K562 (cell line): ENCODE results near the gene MRPS10. TPM values are rescaled to one million over a fixed set of nuclear protein-coding genes. Genes with fewer than 3 reads are reported as not detected.
A peak's percentile ranks its signal among the peaks of the same experiment; 100 is the strongest.

Experiments used
- C11orf30 ChIP-seq: fragments of 450-650 bp; IDR thresholded peaks from 2 replicates; pipeline ENCODE4 v1.6.1; 2016; ENCODE audit warnings: low read depth, mild to moderate bottlenecking
- CTBP1 ChIP-seq: fragments of 450-650 bp; IDR thresholded peaks from 2 replicates; pipeline ENCODE4 v1.6.1; 2016; ENCODE audit warnings: borderline replicate concordance
- CTCFL ChIP-seq: IDR thresholded peaks from 2 replicates; pipeline ENCODE4 v1.6.1; 2011; ENCODE audit warnings: borderline replicate concordance, low read depth, mild to moderate bottlenecking, moderate library complexity, low read length; ENCODE audit not compliant: insufficient read depth, poor library complexity, severe bottlenecking
- E2F6 ChIP-seq, 2 experiments: IDR thresholded peaks; 2 replicates each; pipeline ENCODE4 v1.6.1; 2011; ENCODE audit warnings: borderline replicate concordance in 1 of 2, control low read depth in 1 of 2, low read depth in 1 of 2, low read length in 1 of 2, mild to moderate bottlenecking in 1 of 2, mixed read lengths in 1 of 2, moderate library complexity in 1 of 2; ENCODE audit not compliant: insufficient read depth in 1 of 2, insufficient read length in 1 of 2, poor library complexity in 1 of 2, severe bottlenecking in 1 of 2; ENCODE audit errors: extremely low read depth in 1 of 2
- GTF3C2 ChIP-seq: IDR thresholded peaks from 3 replicates; pipeline ENCODE4 v1.6.1; 2011; ENCODE audit warnings: borderline replicate concordance, mild to moderate bottlenecking, moderate library complexity; ENCODE audit not compliant: insufficient read length; ENCODE audit errors: extremely low read depth
- KLF13 ChIP-seq: fragments of 450-650 bp; IDR thresholded peaks from 2 replicates; pipeline ENCODE4 v1.6.1; 2016; ENCODE audit warnings: missing genetic modification characterization, low read depth, mild to moderate bottlenecking, missing compliant biosample characterization, moderate library complexity, borderline replicate concordance
- L3MBTL2 ChIP-seq: fragments of 450-650 bp; IDR thresholded peaks from 2 replicates; pipeline ENCODE4 v1.6.1; 2016; ENCODE audit warnings: mild to moderate bottlenecking, moderate library complexity
- NR2C2 ChIP-seq, 2 experiments: fragments of 200-800 bp in 1 of 2; sonication (Bioruptor generic) in 1 of 2; sonication (generic) in 1 of 2; formaldehyde crosslinking in 1 of 2; IDR thresholded peaks; 2 replicates each; pipeline versions ENCODE4 v1.6.1 to v1.8.0; 2016 to 2022; ENCODE audit warnings: mild to moderate bottlenecking in 1 of 2, missing compliant biosample characterization in 1 of 2, missing genetic modification characterization in 1 of 2, missing genetic modification reagents in 1 of 2
- POLR2G ChIP-seq: fragments of 200-400 bp; formaldehyde crosslinking; IDR thresholded peaks from 2 replicates; pipeline ENCODE4 v1.6.1; 2017; ENCODE audit warnings: low read depth, mild to moderate bottlenecking, antibody characterized with exemption, low read length, moderate library complexity
- POLR3G ChIP-seq: IDR thresholded peaks from 2 replicates; pipeline ENCODE4 v1.6.1; 2011; ENCODE audit not compliant: insufficient read length, insufficient replicate concordance; ENCODE audit errors: extremely low read depth
- STAT5A ChIP-seq: IDR thresholded peaks from 2 replicates; pipeline ENCODE4 v1.6.1; 2012; ENCODE audit warnings: low read length, inconsistent platforms, borderline replicate concordance
- TFAP4 ChIP-seq: sonication (generic); formaldehyde crosslinking; IDR thresholded peaks from 2 replicates; pipeline ENCODE4 v1.8.0; 2022; ENCODE audit warnings: missing genetic modification reagents, mild to moderate bottlenecking, moderate library complexity, borderline replicate concordance
- THAP7 ChIP-seq: fragments of 250-450 bp; sonication (Bioruptor Pico); IDR thresholded peaks from 2 replicates; pipeline ENCODE4 v1.5.0; 2021
- TOE1 ChIP-seq, 2 experiments: fragments of 450-650 bp in 1 of 2; sonication (generic) in 1 of 2; formaldehyde crosslinking in 1 of 2; IDR thresholded peaks; 2 replicates each; pipeline versions ENCODE4 v1.7.1 to v1.8.0; 2016 to 2022; ENCODE audit warnings: borderline replicate concordance in 2 of 2, mild to moderate bottlenecking in 2 of 2, antibody characterized with exemption in 1 of 2, inconsistent platforms in 1 of 2, low read depth in 1 of 2, missing genetic modification reagents in 1 of 2, moderate library complexity in 1 of 2
- ZBTB17 ChIP-seq: fragments of 450-650 bp; formaldehyde crosslinking; IDR thresholded peaks from 2 replicates; pipeline ENCODE4 v1.4.0; 2020; ENCODE audit warnings: mild to moderate bottlenecking
- ZNF766 ChIP-seq: fragments of 200-800 bp; sonication (Bioruptor generic); conservative IDR thresholded peaks from 2 replicates; pipeline ENCODE4 v1.6.1; 2016; ENCODE audit warnings: missing genetic modification characterization, missing compliant biosample characterization
- polyA plus RNA-seq, 8 experiments: library from polyadenylated mRNA; depleted of rRNA in 4 of 8; stranded (reverse) in 5 of 8; unstranded in 3 of 8; fragments of >200 nt; fragmentation: Nextera tagmentation in 2 of 8; fragmentation: Illumina TruSeq in 1 of 8; extraction: Ambion mirVana in 2 of 8; extraction: Trizol in 1 of 8; gene quantifications; 2 replicates each; pipeline versions ENCODE4 v1.2.1 to v1.2.3, GENCODE V29; 2011 to 2014; ENCODE audit warnings: inconsistent platforms in 1 of 8, missing spikeins in 1 of 8
- total RNA-seq, 7 experiments: library from RNA; depleted of rRNA in 6 of 7; stranded (reverse); fragments of >200 nt in 6 of 7; fragmentation: Illumina TruSeq in 2 of 7; extraction: Trizol in 2 of 7; gene quantifications; 2 replicates each; pipeline versions ENCODE4 v1.2.1 to v1.2.3, GENCODE V29; 2011 to 2021; ENCODE audit warnings: low replicate concordance in 1 of 7

Gene MRPS10
- total and polyA plus RNA-seq, 9 of the 15 experiments (the other 6 are each of a cell fraction or from before 2014, with no cell fraction given), result 48.6 to 166 (median 93.7) TPM

- TF ChIP-seq KLF13 (tag), result no peak
- no peak for TF ChIP-seq GTF3C2
- peak; percentile 57 for TF ChIP-seq POLR2G
- TF ChIP-seq C11orf30, result peak; percentile 68; the same call in 1 of the 2 replicates
- TF ChIP-seq THAP7 (CRISPR knock-in tag), result no peak
- no peak for TF ChIP-seq STAT5A
- TF ChIP-seq ZNF766 (CRISPR knock-in tag), result 0 out of 2 replicates have a peak, but pooled peaks have one; percentile 7
- TF ChIP-seq POLR3G, result no peak
- TF ChIP-seq NR2C2 (CRISPR knock-in tag; IDR thresholded peaks at IDR 0.05), result no peak
- peak; percentile 14; the same call in 1 of the 2 replicates for TF ChIP-seq NR2C2 (tag; IDR thresholded peaks at IDR 0.05)
- peak in 1 of 2 experiments; percentile 12 for TF ChIP-seq E2F6 (IDR thresholded peaks at IDR 0.05; ENCODE audit: borderline replicate concordance in 1 of 2, extremely low read depth in 1 of 2, insufficient read depth in 1 of 2, insufficient read length in 1 of 2, low read depth in 1 of 2, low read length in 1 of 2, poor library complexity in 1 of 2, severe bottlenecking in 1 of 2)
- TF ChIP-seq CTBP1, result peak; percentile 44; the same call in 1 of the 2 replicates
- peak; percentile 95 for TF ChIP-seq TOE1 (IDR thresholded peaks at IDR 0.05; ENCODE audit: borderline replicate concordance)
- TF ChIP-seq TOE1 (CRISPR knock-in tag; IDR thresholded peaks at IDR 0.05; ENCODE audit: borderline replicate concordance, low read depth), result no peak
- peak; percentile 24; the same call in 1 of the 2 replicates for TF ChIP-seq ZBTB17 (CRISPR knock-in tag)
- TF ChIP-seq TFAP4 (CRISPR knock-in tag), result peak; percentile 67; the same call in 1 of the 2 replicates
- TF ChIP-seq L3MBTL2, result peak; percentile 49
- TF ChIP-seq CTCFL, result peak; percentile 55
Measured at GRCh38 chr6:42260396-42260888, 42.8 kb upstream of the MRPS10 start (continued).
